HEK293 (cell line): ENCODE data around the gene TMEM220.

Source experiments
- CTCF ChIA-PET: fragments of 350-600 bp; formaldehyde crosslinking; extraction: SDS; loops from one replicate; lab custom pipeline; 2021; ENCODE audit warnings: antibody characterized with exemption; lab: Yijun Ruan, JAX
- POLR2A ChIA-PET: fragments of 300-600 bp; formaldehyde crosslinking; extraction: SDS; loops from one replicate; lab custom pipeline; 2020; ENCODE audit warnings: antibody characterized with exemption, inconsistent platforms; lab: Yijun Ruan, JAX
- H3K27ac ChIP-seq: fragments of 200-500 bp; sonication (Bioruptor generic); 2 replicates; pipeline ENCODE4 v1.5.1; 2014; ENCODE audit warnings: low read depth, low read length, control low read depth, inconsistent platforms; ENCODE audit errors: extremely low read depth
- H3K36me3 ChIP-seq, 2 experiments: fragments of 200-500 bp in 1 of 2; sonication (Bioruptor generic) in 1 of 2; 1 replicate in 1 of 2; 2 replicates in 1 of 2; pipeline ENCODE4 v1.5.1; 2014 to 2017; ENCODE audit warnings: inconsistent platforms in 2 of 2, low read length in 2 of 2; ENCODE audit not compliant: control insufficient read depth in 2 of 2, insufficient read depth in 1 of 2
- H3K4me1 ChIP-seq: fragments of 200-500 bp; sonication (Bioruptor generic); 2 replicates; pipeline ENCODE4 v1.5.1; 2014; ENCODE audit warnings: mild to moderate bottlenecking, low read length, inconsistent platforms; ENCODE audit not compliant: control insufficient read depth, insufficient read depth
- H3K4me3 ChIP-seq: 2 replicates; pipeline ENCODE4 v1.5.1; 2011; ENCODE audit warnings: low read depth, mild to moderate bottlenecking, control low read depth, low read length, moderate library complexity
- H3K9me3 ChIP-seq: fragments of 200-500 bp; sonication (Bioruptor generic); 2 replicates; pipeline ENCODE4 v1.5.1; 2014; ENCODE audit warnings: low read depth, low read length, inconsistent platforms; ENCODE audit not compliant: control insufficient read depth, insufficient read depth
- GFI1B ChIP-seq: fragments of 450-650 bp; formaldehyde crosslinking; IDR thresholded peaks from 2 replicates; pipeline ENCODE4 v1.5.1; 2016; ENCODE audit warnings: missing biosample characterization, missing genetic modification characterization
- HOXA7 ChIP-seq: sonication (generic); formaldehyde crosslinking; IDR thresholded peaks from 2 replicates; pipeline ENCODE4 v1.8.1; 2022; ENCODE audit warnings: missing genetic modification reagents, borderline replicate concordance
- SETDB1 ChIP-seq: IDR thresholded peaks from one replicate; pipeline ENCODE4 v1.6.1; 2017; ENCODE audit warnings: mild to moderate bottlenecking, low read length, moderate library complexity, mixed read lengths; ENCODE audit not compliant: insufficient read length
- ZBTB1 ChIP-seq: fragments of 450-650 bp; formaldehyde crosslinking; IDR thresholded peaks from 2 replicates; pipeline ENCODE4 v1.5.1; 2016; ENCODE audit warnings: missing biosample characterization, missing genetic modification characterization
- ZFP3 ChIP-seq: fragments of 450-650 bp; formaldehyde crosslinking; IDR thresholded peaks from 2 replicates; pipeline ENCODE4 v1.5.1; 2016; ENCODE audit warnings: low read depth, missing biosample characterization, missing genetic modification characterization
- ZNF132 ChIP-seq: fragments of 450-650 bp; formaldehyde crosslinking; IDR thresholded peaks from 2 replicates; pipeline ENCODE4 v1.5.1; 2017; ENCODE audit warnings: missing biosample characterization, missing genetic modification characterization, borderline replicate concordance
- ZNF19 ChIP-seq: fragments of 450-650 bp; formaldehyde crosslinking; IDR thresholded peaks from 2 replicates; pipeline ENCODE4; 2016; ENCODE audit warnings: missing biosample characterization, missing genetic modification characterization, low read depth
- ZNF223 ChIP-seq: fragments of 450-650 bp; formaldehyde crosslinking; IDR thresholded peaks from 2 replicates; pipeline ENCODE4 v1.5.1; 2016; ENCODE audit warnings: missing biosample characterization, missing genetic modification characterization
- ZNF239 ChIP-seq: fragments of 450-650 bp; formaldehyde crosslinking; IDR thresholded peaks from 2 replicates; pipeline ENCODE4 v1.5.1; 2016; ENCODE audit warnings: missing biosample characterization, missing genetic modification characterization
- ZNF426 ChIP-seq: fragments of 450-650 bp; formaldehyde crosslinking; IDR thresholded peaks from 2 replicates; pipeline ENCODE4 v1.5.1; 2017; ENCODE audit warnings: missing biosample characterization, missing genetic modification characterization, mild to moderate bottlenecking, inconsistent platforms, moderate library complexity
- ZNF510 ChIP-seq: fragments of 450-650 bp; formaldehyde crosslinking; IDR thresholded peaks from 2 replicates; pipeline ENCODE4 v1.5.1; 2018; ENCODE audit warnings: mild to moderate bottlenecking, missing genetic modification characterization, missing biosample characterization; ENCODE audit not compliant: insufficient replicate concordance
- ZNF560 ChIP-seq: fragments of 450-650 bp; formaldehyde crosslinking; IDR thresholded peaks from 2 replicates; pipeline ENCODE4 v1.5.1; 2017; ENCODE audit warnings: missing biosample characterization, missing genetic modification characterization, borderline replicate concordance
- ZNF596 ChIP-seq: fragments of 450-650 bp; IDR thresholded peaks from 2 replicates; pipeline ENCODE4 v1.5.0; 2018; ENCODE audit warnings: missing biosample characterization, mild to moderate bottlenecking, missing genetic modification characterization, moderate library complexity
- ZNF626 ChIP-seq: fragments of 450-650 bp; sonication (Bioruptor Pico); formaldehyde crosslinking; IDR thresholded peaks from 2 replicates; pipeline ENCODE4 v1.5.1; 2018; ENCODE audit warnings: missing biosample characterization, missing genetic modification characterization, inconsistent platforms
- ZNF639 ChIP-seq: fragments of 450-650 bp; formaldehyde crosslinking; IDR thresholded peaks from 2 replicates; pipeline ENCODE4 v1.5.1; 2016; ENCODE audit warnings: missing biosample characterization, missing genetic modification characterization
- ZNF776 ChIP-seq: fragments of 450-650 bp; formaldehyde crosslinking; IDR thresholded peaks from 2 replicates; pipeline ENCODE4 v1.5.0; 2017; ENCODE audit warnings: missing biosample characterization, missing genetic modification characterization, borderline replicate concordance
- TF ChIP-seq, protein P1 (sequence below): sonication (generic); formaldehyde crosslinking; IDR thresholded peaks from 2 replicates; pipeline ENCODE4 v1.8.1; 2022; ENCODE audit warnings: mild to moderate bottlenecking, moderate library complexity, missing genetic modification reagents
- TF ChIP-seq, protein P2 (sequence below): fragments of 450-650 bp; formaldehyde crosslinking; IDR thresholded peaks from 2 replicates; pipeline ENCODE4 v1.5.1; 2016; ENCODE audit warnings: missing biosample characterization, missing genetic modification characterization
- TF ChIP-seq, protein P3 (sequence below): fragments of 450-650 bp; formaldehyde crosslinking; IDR thresholded peaks from 2 replicates; pipeline ENCODE4 v1.5.1; 2017; ENCODE audit warnings: missing biosample characterization, mild to moderate bottlenecking, missing genetic modification characterization, moderate library complexity
- TF ChIP-seq, protein P4 (sequence below): fragments of 450-650 bp; formaldehyde crosslinking; IDR thresholded peaks from 2 replicates; pipeline ENCODE4 v1.5.0; 2017; ENCODE audit warnings: missing biosample characterization, missing genetic modification characterization, borderline replicate concordance
- TF ChIP-seq, protein P5 (sequence below): fragments of 450-650 bp; formaldehyde crosslinking; IDR thresholded peaks from 2 replicates; pipeline ENCODE4 v1.5.1; 2016; ENCODE audit warnings: missing biosample characterization, missing genetic modification characterization, low read depth

TMEM220 gene

GRCh38 chr17:10775058-10775457 lies 45.2 kb upstream of the TMEM220 start (continued):
- TF ChIP-seq, protein P1, sequence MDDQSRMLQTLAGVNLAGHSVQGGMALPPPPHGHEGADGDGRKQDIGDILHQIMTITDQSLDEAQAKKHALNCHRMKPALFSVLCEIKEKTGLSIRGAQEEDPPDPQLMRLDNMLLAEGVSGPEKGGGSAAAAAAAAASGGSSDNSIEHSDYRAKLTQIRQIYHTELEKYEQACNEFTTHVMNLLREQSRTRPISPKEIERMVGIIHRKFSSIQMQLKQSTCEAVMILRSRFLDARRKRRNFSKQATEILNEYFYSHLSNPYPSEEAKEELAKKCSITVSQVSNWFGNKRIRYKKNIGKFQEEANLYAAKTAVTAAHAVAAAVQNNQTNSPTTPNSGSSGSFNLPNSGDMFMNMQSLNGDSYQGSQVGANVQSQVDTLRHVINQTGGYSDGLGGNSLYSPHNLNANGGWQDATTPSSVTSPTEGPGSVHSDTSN (CRISPR knock-in tag), result no peak
- no peak for TF ChIP-seq ZNF776 (tag by site-specific recombination)
- TF ChIP-seq ZNF132 (tag by site-specific recombination), result no peak
- TF ChIP-seq ZNF510 (tag by site-specific recombination), result no peak
- no peak for TF ChIP-seq ZNF19 (tag by site-specific recombination)
- TF ChIP-seq, protein P2, sequence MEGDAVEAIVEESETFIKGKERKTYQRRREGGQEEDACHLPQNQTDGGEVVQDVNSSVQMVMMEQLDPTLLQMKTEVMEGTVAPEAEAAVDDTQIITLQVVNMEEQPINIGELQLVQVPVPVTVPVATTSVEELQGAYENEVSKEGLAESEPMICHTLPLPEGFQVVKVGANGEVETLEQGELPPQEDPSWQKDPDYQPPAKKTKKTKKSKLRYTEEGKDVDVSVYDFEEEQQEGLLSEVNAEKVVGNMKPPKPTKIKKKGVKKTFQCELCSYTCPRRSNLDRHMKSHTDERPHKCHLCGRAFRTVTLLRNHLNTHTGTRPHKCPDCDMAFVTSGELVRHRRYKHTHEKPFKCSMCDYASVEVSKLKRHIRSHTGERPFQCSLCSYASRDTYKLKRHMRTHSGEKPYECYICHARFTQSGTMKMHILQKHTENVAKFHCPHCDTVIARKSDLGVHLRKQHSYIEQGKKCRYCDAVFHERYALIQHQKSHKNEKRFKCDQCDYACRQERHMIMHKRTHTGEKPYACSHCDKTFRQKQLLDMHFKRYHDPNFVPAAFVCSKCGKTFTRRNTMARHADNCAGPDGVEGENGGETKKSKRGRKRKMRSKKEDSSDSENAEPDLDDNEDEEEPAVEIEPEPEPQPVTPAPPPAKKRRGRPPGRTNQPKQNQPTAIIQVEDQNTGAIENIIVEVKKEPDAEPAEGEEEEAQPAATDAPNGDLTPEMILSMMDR, result no peak
- no peak for TF ChIP-seq HOXA7

- ChIA-PET POLR2A (no interaction called here), CTCF (interaction anchor here (0.6 to 2.9 kb wide), 16 partner anchors 9 to 1528 kb away, joined by 3 to 21 read pairs (median 4); partner anchors contain the start of gene MYH3)
- Histone ChIP-seq H3K36me3 (no peaks in the 10 kb centered on the region), H3K9me3 (no peaks in the 10 kb centered on the region), H3K4me3 (no peak overlapping the region), H3K27ac (no peak overlapping the region), H3K4me1 (no peaks in the 10 kb centered on the region)
- no peak for TF ChIP-seq GFI1B
- no peak for TF ChIP-seq ZNF596
- TF ChIP-seq ZNF223, result no peak
- TF ChIP-seq, protein P3, sequence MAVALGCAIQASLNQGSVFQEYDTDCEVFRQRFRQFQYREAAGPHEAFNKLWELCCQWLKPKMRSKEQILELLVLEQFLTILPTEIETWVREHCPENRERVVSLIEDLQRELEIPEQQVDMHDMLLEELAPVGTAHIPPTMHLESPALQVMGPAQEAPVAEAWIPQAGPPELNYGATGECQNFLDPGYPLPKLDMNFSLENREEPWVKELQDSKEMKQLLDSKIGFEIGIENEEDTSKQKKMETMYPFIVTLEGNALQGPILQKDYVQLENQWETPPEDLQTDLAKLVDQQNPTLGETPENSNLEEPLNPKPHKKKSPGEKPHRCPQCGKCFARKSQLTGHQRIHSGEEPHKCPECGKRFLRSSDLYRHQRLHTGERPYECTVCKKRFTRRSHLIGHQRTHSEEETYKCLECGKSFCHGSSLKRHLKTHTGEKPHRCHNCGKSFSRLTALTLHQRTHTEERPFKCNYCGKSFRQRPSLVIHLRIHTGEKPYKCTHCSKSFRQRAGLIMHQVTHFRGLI, result no peak
- TF ChIP-seq SETDB1, result no peak
- no peak for TF ChIP-seq ZNF639 (tag by site-specific recombination)
- no peak for TF ChIP-seq ZNF560 (tag by site-specific recombination)
- TF ChIP-seq ZNF239 (tag by site-specific recombination), result no peak
- TF ChIP-seq ZFP3, result no peak
- TF ChIP-seq ZNF426, result no peak
- TF ChIP-seq, protein P4, sequence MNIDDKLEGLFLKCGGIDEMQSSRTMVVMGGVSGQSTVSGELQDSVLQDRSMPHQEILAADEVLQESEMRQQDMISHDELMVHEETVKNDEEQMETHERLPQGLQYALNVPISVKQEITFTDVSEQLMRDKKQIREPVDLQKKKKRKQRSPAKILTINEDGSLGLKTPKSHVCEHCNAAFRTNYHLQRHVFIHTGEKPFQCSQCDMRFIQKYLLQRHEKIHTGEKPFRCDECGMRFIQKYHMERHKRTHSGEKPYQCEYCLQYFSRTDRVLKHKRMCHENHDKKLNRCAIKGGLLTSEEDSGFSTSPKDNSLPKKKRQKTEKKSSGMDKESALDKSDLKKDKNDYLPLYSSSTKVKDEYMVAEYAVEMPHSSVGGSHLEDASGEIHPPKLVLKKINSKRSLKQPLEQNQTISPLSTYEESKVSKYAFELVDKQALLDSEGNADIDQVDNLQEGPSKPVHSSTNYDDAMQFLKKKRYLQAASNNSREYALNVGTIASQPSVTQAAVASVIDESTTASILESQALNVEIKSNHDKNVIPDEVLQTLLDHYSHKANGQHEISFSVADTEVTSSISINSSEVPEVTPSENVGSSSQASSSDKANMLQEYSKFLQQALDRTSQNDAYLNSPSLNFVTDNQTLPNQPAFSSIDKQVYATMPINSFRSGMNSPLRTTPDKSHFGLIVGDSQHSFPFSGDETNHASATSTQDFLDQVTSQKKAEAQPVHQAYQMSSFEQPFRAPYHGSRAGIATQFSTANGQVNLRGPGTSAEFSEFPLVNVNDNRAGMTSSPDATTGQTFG (tag by site-specific recombination), result no peak
- no peak for TF ChIP-seq ZNF626 (tag by site-specific recombination)
- TF ChIP-seq ZBTB1 (tag by site-specific recombination), result no peak
- TF ChIP-seq, protein P5, sequence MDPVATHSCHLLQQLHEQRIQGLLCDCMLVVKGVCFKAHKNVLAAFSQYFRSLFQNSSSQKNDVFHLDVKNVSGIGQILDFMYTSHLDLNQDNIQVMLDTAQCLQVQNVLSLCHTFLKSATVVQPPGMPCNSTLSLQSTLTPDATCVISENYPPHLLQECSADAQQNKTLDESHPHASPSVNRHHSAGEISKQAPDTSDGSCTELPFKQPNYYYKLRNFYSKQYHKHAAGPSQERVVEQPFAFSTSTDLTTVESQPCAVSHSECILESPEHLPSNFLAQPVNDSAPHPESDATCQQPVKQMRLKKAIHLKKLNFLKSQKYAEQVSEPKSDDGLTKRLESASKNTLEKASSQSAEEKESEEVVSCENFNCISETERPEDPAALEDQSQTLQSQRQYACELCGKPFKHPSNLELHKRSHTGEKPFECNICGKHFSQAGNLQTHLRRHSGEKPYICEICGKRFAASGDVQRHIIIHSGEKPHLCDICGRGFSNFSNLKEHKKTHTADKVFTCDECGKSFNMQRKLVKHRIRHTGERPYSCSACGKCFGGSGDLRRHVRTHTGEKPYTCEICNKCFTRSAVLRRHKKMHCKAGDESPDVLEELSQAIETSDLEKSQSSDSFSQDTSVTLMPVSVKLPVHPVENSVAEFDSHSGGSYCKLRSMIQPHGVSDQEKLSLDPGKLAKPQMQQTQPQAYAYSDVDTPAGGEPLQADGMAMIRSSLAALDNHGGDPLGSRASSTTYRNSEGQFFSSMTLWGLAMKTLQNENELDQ, result no peak
Observed at GRCh38 chr17:10773391-10773790, 43.6 kb upstream of the TMEM220 start.
